NCI-H2196 treated with DMSO at 0.1 percent for 48 hours (cell line): ENCODE results near the gene STAG1.
"Not testable (repeated sequence)": the region's sequence is repeated elsewhere in the genome, so short reads cannot be mapped to it uniquely, and the experiment has no call there.

ENCODE experiments used
- DNase-seq: peaks from one replicate; lab custom pipeline; 2025; ENCODE audit not compliant: unreplicated experiment; lab: John Stamatoyannopoulos, UW

The STAG1 gene

GRCh38 chr3:136514533-136514932 is 237.6 kb downstream of the STAG1 start:
- not testable (repeated sequence) for DNase-seq

- no peak for DNase-seq
These were observed 238.8 kb downstream of the STAG1 start for GRCh38 chr3:136513367-136513766.

GRCh38 chr3:136512381-136512780 is 239.8 kb downstream of the STAG1 start:
- no peak for DNase-seq

- no peak for DNase-seq
These were observed 246.5 kb downstream of the STAG1 start for GRCh38 chr3:136505676-136506075.

- DNase-seq = no peak
These were observed 249.1 kb downstream of the STAG1 start for GRCh38 chr3:136503056-136503455.

- DNase-seq = no peak
These were observed 253.2 kb downstream of the STAG1 start for GRCh38 chr3:136498919-136499447.

GRCh38 chr3:136495213-136495612 is 257.0 kb downstream of the STAG1 start:
- DNase-seq = no peak

- no peak for DNase-seq
These were observed 261.4 kb downstream of the STAG1 start for GRCh38 chr3:136490646-136491405.

GRCh38 chr3:136485777-136486176 is 266.4 kb downstream of the STAG1 start:
- DNase-seq = no peak

GRCh38 chr3:136476280-136476679 is 275.9 kb downstream of the STAG1 start:
- no peak for DNase-seq

GRCh38 chr3:136474876-136475275 is 277.3 kb downstream of the STAG1 start:
- not testable (repeated sequence) for DNase-seq

GRCh38 chr3:136473716-136474326 is 278.4 kb downstream of the STAG1 start:
- DNase-seq = no peak

- no peak for DNase-seq
These were observed 286.9 kb downstream of the STAG1 start for GRCh38 chr3:136465296-136465695.

- DNase-seq = no peak
These were observed 287.7 kb downstream of the STAG1 start for GRCh38 chr3:136464502-136464901.

GRCh38 chr3:136463170-136463569 is 289.0 kb downstream of the STAG1 start:
- no peak for DNase-seq

- no peak for DNase-seq
These were observed 294.4 kb downstream of the STAG1 start for GRCh38 chr3:136457793-136458192.

GRCh38 chr3:136456196-136456595 is 296.0 kb downstream of the STAG1 start:
- no peak for DNase-seq

GRCh38 chr3:136444581-136444980 is 307.6 kb downstream of the STAG1 start:
- no peak for DNase-seq

- DNase-seq = no peak
These were observed 315.1 kb downstream of the STAG1 start for GRCh38 chr3:136437043-136437442.

- DNase-seq = no peak
These were observed 317.7 kb downstream of the STAG1 start for GRCh38 chr3:136434429-136434828.

GRCh38 chr3:136432685-136433084 is 319.5 kb downstream of the STAG1 start:
- no peak for DNase-seq

GRCh38 chr3:136428167-136428566 is 324.0 kb downstream of the STAG1 start:
- DNase-seq = no peak
